ENCODE data around the gene CFAP73. TPM values are rescaled to one million over a fixed set of nuclear protein-coding genes. Genes with fewer than 3 reads are reported as not detected.

CFAP73 gene
- total and polyA plus RNA-seq, 2 of the 8 experiments (the other 6 are each of a cell fraction or from before 2014, with no cell fraction given): 0.45 to 0.56 TPM

DNA sequence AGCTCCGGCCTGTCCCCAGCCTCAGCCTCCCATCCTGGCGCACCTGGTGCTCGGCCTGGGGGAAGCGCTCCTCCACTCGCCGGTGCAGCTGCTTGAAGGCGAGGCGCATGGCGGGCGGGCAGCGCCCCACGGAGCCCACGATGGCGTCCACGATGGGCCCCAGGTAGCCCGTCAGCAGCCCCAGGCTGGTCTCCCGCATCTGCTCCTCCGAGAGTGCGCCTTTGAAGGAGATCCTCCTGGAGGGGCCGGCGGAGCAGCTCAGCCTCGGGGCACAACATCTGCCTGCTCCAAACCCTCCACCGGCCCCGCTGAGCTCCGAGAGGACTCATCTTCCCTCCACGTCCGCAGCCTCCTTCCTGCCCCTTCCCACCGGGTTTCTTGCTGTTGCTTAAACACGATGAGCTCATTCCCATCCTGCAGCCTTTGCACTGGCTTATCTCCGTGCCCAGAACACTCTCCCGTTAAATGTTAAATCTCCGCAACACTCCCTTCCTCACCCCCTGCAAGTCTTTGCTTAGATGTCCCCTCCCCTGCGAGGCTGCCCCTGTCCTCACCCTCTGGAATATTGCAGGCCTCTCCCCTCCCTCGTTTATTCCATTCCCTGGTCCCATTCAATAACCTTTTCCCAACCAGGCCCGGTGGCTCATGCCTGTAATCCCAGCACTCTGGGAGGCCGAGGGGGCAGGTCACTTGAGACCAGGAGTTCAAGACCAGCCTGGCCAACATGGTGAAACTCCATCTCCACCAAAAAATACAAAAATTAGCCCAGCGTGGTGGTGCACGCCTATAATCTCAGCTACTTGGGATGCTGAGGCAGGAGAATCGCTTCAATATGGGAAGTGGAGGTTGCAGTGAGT lies 37.3 kb upstream of the CFAP73 start:
- WGBS, 2 experiments (ENCODE audit: extremely low coverage in 1 of 2, insufficient coverage in 1 of 2, insufficient read length in 1 of 2, insufficient replicate concordance in 2 of 2, low coverage in 1 of 2, low lambda C conversion rate in 2 of 2, missing lambda C conversion rate in 1 of 2): 91% methylated on average over 38 of the region's 39 CpGs; no CpG with 5 or more reads in 1 of the 2 experiments
- no peaks in the 10 kb centered on the region for H3K23me2 ChIP-seq (ENCODE audit: low read depth, low read length)
- no peak overlapping the region for H2BK15ac ChIP-seq (ENCODE audit: low read length)
- peak overlapping the region; percentile 19; the same call in 1 of the 2 replicates for H3K18ac ChIP-seq (ENCODE audit: extremely low read depth, low read length)
- CTCF ChIA-PET (ENCODE audit: partially characterized antibody): interaction anchor here (1.0 to 2.0 kb wide), 8 partner anchors 8 to 119 kb away, joined by 3 to 7 read pairs (median 4); no protein-coding TSS in a partner anchor
- no peak overlapping the region for H2BK20ac ChIP-seq (ENCODE audit: low read length)
- TF ChIP-seq TCF12 (IDR thresholded peaks at IDR 0.05; ENCODE audit: low read depth, low read length) (no peak), MAX (IDR thresholded peaks at IDR 0.05) (no peak), SP2 (IDR thresholded peaks at IDR 0.05; ENCODE audit: low read length) (no peak), JUND (IDR thresholded peaks at IDR 0.05; ENCODE audit: low read length) (no peak), POLR2AphosphoS5 (IDR thresholded peaks at IDR 0.05; ENCODE audit: low read depth, low read length) (no peak), E2F6 (IDR thresholded peaks at IDR 0.05) (no peak), RFX5 (IDR thresholded peaks at IDR 0.05; ENCODE audit: borderline replicate concordance, low read depth, low read length) (no peak), EZH2 (IDR thresholded peaks at IDR 0.05; ENCODE audit: low read depth, low read length, severe bottlenecking) (no peak), KDM4A (IDR thresholded peaks at IDR 0.05; ENCODE audit: low read depth, low read length, severe bottlenecking) (no peak)
- no peak overlapping the region for H3K23ac ChIP-seq (ENCODE audit: insufficient read length)
- no peak overlapping the region for H4K8ac ChIP-seq (ENCODE audit: extremely low read depth, insufficient read depth, low read length)
- H3K79me1 ChIP-seq (ENCODE audit: low read depth, low read length): no peaks in the 10 kb centered on the region; the same call in 1 of the 2 replicates
- H3K36me3 ChIP-seq (ENCODE audit: control insufficient read depth in 2 of 4, insufficient read depth in 4 of 4, low read length in 3 of 4): no peaks in the 10 kb centered on the region
- no peaks in the 10 kb centered on the region for H3K4me1 ChIP-seq (replicated peaks in 1 of 4; ENCODE audit: control insufficient read depth in 3 of 4, insufficient read depth in 4 of 4, low read length in 3 of 4)
- H2BK12ac ChIP-seq (ENCODE audit: low read depth, low read length): no peak overlapping the region
- no peak overlapping the region for H3K4me2 ChIP-seq (ENCODE audit: insufficient read depth in 1 of 2, low read depth in 2 of 2, low read length in 2 of 2)
- no peak overlapping the region for H3K27ac ChIP-seq (ENCODE audit: low read depth, low read length)
- no peak overlapping the region for H2BK120ac ChIP-seq (replicated peaks; ENCODE audit: low read depth, low read length)
- H3K27me3 ChIP-seq (replicated peaks in 1 of 4; ENCODE audit: control insufficient read depth in 3 of 4, extremely low read depth in 1 of 4, insufficient read depth in 3 of 4, low read length in 3 of 4): no peaks in the 10 kb centered on the region
- no peak for FAIRE-seq
- H3K4ac ChIP-seq (replicated peaks; ENCODE audit: insufficient read length, low read depth, low read length): no peak overlapping the region
- no peak overlapping the region; a peak in 1 of 7 replicates for H3K9ac ChIP-seq (replicated peaks in 1 of 4; ENCODE audit: extremely low read depth in 1 of 4, low read depth in 3 of 4, low read length in 3 of 4)
- no peak overlapping the region for H2AFZ ChIP-seq (ENCODE audit: low read length)
- H3K79me2 ChIP-seq (ENCODE audit: control insufficient read depth in 1 of 2, insufficient read depth in 2 of 2, low read length in 2 of 2): no peaks in the 10 kb centered on the region
- no peaks in the 10 kb centered on the region for H4K20me1 ChIP-seq (replicated peaks in 1 of 2; ENCODE audit: control insufficient read depth in 1 of 2, insufficient read depth in 2 of 2, low read length in 2 of 2)
- POLR2A ChIA-PET (ENCODE audit: partially characterized antibody): interaction anchor here (0.7 kb wide), 1 partner anchor 17 kb away, joined by 3 read pairs; no protein-coding TSS in a partner anchor
- H3K4me3 ChIP-seq (ENCODE audit: extremely low read depth in 1 of 4, insufficient read depth in 2 of 4, low read depth in 3 of 4, low read length in 4 of 4): no peak overlapping the region
- no peak overlapping the region for H4K5ac ChIP-seq (ENCODE audit: insufficient read length, low read depth, low read length)
- no peak for DNase-seq (ENCODE audit: low read depth in 1 of 2, low spot score in 2 of 2)
- H3K56ac ChIP-seq (replicated peaks; ENCODE audit: insufficient read length, low read depth, low read length): no peak overlapping the region
- no peak overlapping the region for H3K14ac ChIP-seq (ENCODE audit: insufficient read length)
- no peak overlapping the region for H4K91ac ChIP-seq (replicated peaks; ENCODE audit: insufficient read length, low read length)
- H3K9me3 ChIP-seq (ENCODE audit: insufficient read depth in 2 of 2, low read depth in 1 of 2, low read length in 1 of 2): no peaks in the 10 kb centered on the region
- peak overlapping the region; percentile 55; the same call in 1 of the 2 replicates for H2BK5ac ChIP-seq (ENCODE audit: low read depth, low read length)
- no peak overlapping the region for H2AK5ac ChIP-seq (ENCODE audit: low read depth, low read length)

All from H1 (cell line).